Retinal pigment epithelial cell (primary cell): ENCODE measurements around the gene ITGAL.

Source experiments
- DNase-seq: peaks from one replicate; pipeline ENCODE4 v3.0.0-alpha.2; 2010; ENCODE audit warnings: low read depth
- H3K4me3 ChIP-seq: 2 replicates; pipeline ENCODE4 v1.5.1; 2011; ENCODE audit warnings: mild to moderate bottlenecking, low read length, control low read depth, moderate library complexity
- CTCF ChIP-seq: conservative IDR thresholded peaks from 2 replicates; pipeline ENCODE4 v1.5.1; 2011; ENCODE audit warnings: low read depth, low read length, control low read depth, inconsistent platforms

ITGAL gene

DNA sequence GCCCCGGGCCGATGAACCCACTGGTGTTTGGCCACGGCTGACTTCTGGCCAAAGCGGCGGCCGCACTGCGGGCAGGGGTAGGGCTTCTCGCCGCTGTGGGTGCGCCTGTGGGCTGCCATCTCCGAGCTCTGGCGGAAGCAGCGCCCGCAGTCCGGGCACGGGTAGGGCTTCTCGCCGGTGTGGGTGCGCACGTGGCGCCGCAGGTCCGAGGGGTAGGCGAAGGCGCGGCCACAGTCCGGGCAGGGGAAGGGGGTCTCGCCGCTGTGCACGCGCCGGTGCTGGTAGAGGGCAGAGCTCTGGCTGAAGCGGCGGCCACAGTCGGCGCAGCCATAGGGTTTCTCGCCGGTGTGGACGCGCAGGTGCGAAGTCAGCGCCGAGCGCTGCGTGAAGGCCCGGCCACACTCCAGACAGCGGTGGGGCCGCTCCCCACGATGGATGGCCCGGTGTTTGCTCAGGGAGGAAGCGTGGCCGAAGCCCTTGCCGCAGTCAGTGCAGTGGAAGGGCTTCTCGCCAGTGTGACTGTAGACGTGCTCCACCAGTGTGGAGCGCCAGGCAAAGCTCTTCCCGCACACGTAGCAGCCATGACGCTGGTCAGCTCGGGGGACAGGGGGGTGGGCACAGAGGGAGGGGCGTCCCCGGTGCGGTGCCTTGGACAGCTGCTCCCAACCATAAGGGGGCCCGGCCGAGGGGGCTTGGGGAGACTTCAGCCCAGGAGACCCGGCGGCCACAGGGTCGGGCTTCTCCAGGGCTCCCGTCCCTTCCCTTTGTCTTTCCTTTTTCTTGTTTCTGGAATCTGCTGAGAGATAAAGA lies 83.0 kb downstream of the ITGAL start:
- no peak for TF ChIP-seq CTCF
- H3K4me3 ChIP-seq: no peak overlapping the region
- DNase-seq: no peak

DNA sequence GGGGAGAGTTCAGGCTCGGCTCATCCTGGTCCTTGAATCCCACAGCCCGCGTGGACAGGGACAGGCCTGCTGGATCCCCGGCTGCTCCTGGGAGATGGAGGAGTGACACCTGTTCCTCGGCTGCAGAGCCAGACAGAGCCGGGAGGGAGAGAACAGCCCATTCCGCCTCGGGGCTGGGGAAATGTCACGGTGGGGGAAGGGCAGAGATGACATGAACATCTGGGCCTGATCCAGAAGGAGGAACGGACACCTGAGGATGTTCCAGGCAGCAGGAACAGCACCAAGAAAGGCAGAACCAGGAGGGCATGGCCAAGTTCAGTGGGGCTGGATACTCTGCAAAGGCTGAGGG lies 83.6 kb downstream of the ITGAL start:
- no peak for TF ChIP-seq CTCF
- H3K4me3 ChIP-seq: no peak overlapping the region
- DNase-seq: no peak

DNA sequence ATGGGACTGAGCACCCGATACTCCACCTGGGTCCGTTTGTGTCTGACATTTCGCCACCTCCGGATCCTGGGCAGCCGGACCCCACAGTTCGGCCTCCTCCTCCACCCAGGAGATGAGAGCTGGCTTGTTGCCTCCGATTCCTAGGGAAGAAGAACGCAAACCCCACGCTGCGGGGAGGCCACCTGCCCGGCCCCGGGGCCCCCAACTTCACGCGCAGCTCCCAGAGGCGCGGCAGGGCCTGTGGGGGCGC lies 85.1 kb downstream of the ITGAL start:
- DNase-seq: no peak
- TF ChIP-seq CTCF: no peak
- H3K4me3 ChIP-seq: peak overlapping the region; percentile 80

DNA sequence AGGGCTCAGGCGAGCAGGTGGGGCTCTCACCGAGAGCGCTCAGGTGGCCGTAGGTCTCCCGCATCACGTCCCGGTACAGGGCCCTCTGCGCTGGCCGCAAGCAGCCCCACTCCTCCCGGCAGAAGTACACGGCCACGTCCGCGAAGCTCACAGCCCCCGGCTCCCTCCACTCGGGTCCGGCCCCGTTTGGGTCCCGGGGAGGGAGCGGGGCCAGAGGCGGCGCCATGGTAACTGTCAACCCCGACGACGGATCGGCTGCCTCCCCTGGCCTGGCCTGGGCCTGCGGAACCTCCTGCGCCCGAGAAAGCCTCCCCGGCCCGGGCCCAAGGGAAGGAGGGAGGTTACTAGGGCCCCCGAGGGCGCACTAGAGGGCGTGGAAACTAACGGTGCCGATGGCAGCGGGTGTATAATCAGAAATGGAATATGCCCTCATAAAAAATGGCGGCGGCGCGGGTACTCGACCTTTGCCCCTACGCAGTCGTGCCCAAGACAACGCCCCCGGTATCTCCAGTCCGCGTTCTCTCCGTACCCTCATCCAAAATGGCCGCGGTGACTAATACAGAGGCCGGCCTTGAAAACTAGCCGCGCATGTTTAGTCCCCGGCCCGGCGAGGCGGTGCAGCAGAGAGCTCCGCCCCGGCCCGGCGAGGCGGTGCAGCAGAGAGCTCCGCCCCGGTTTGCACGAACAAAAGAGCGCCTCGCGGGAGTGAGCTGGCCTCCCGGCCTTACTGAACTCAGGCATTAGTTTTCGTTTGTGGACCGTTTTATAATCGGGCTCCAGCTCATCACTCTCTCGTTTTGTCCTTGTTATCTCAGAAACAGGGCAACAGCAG lies 85.6 kb downstream of the ITGAL start, which contains the start of gene ZNF764:
Gene ZNF764, minus strand, starts transcription at position 418 of the 832 bp plus-strand sequence. Its CDS starts 192 bp downstream, at position 226.
- no peak for TF ChIP-seq CTCF
- H3K4me3 ChIP-seq: peak within 1 kb of the TSS; percentile 80
- DNase-seq: peak; percentile 90

GRCh38 chr16:30558789-30559377 lies 86.3 kb downstream of the ITGAL start:
- TF ChIP-seq CTCF: no peak
- peak overlapping the region; percentile 31 for H3K4me3 ChIP-seq
- no peak for DNase-seq

DNA sequence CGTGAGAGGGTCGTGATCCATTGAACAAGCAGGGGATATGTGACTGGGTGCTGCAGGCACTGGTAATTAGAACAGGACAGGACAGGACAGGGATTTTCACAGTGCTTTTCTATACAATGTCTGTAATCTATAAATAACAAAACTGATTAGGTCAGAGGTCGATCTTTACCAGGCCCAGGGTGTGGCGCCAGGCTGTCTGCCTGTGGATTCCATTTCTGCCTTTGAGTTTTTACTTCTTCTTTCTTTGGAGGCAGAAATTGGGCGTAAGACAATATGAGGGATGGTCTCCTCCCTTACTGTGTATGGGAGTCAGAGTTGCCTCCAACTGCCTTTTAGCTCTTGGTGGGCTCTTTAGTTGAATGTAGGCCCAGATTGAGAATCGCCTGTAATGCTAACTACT lies 87.1 kb downstream of the ITGAL start:
- DNase-seq: no peak
- no peak for TF ChIP-seq CTCF
- no peak overlapping the region for H3K4me3 ChIP-seq
